Body of pancreas (tissue), 4 donors: ENCODE measurements around the gene ULBP3.

Source experiments
- POLR2A ChIP-seq, 3 donors: fragments of 450-650 bp; IDR thresholded peaks; one replicate each; pipeline ENCODE4 v1.6.1; 2016; ENCODE audit warnings: antibody characterized with exemption in 3 of 3, mild to moderate bottlenecking in 2 of 3
- TF ChIP-seq, protein P1 (sequence below), 7 experiments: fragments of 450-650 bp in 4 of 7; fragments of 200-600 bp in 3 of 7; sonication (generic) in 3 of 7; IDR thresholded peaks; one replicate each; pipeline ENCODE4 v1.5.1; 2016 to 2019; ENCODE audit warnings: antibody characterized with exemption in 7 of 7

DNA sequence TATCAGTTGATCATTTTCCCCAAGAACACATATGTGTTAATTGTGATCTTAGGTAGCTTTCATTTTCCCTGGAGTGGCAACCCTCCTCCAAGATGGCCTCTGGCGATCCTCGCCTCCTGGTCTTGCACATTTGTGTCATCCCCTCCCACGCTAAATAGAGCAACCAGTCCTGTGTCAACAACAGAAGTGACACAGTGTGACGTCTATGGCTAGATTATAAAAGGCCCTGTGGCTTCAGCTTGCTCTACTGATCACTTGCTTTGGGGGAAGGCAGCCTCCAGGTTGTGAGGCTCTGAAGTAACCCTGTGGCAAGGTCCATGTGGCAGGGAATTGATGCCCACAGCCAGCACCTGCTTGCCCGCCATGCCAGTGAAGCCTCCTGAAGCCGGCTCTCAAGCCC lies 43.3 kb upstream of the ULBP3 start:
- TF ChIP-seq, protein P1, sequence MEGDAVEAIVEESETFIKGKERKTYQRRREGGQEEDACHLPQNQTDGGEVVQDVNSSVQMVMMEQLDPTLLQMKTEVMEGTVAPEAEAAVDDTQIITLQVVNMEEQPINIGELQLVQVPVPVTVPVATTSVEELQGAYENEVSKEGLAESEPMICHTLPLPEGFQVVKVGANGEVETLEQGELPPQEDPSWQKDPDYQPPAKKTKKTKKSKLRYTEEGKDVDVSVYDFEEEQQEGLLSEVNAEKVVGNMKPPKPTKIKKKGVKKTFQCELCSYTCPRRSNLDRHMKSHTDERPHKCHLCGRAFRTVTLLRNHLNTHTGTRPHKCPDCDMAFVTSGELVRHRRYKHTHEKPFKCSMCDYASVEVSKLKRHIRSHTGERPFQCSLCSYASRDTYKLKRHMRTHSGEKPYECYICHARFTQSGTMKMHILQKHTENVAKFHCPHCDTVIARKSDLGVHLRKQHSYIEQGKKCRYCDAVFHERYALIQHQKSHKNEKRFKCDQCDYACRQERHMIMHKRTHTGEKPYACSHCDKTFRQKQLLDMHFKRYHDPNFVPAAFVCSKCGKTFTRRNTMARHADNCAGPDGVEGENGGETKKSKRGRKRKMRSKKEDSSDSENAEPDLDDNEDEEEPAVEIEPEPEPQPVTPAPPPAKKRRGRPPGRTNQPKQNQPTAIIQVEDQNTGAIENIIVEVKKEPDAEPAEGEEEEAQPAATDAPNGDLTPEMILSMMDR (IDR thresholded peaks at IDR 0.05), result no peak
- TF ChIP-seq POLR2A (IDR thresholded peaks at IDR 0.05), result no peak
